Measurements from ENCODE around the gene KAT2B. TPM values are rescaled to one million over a fixed set of nuclear protein-coding genes. Genes with fewer than 3 reads are reported as not detected.
A peak's percentile ranks its signal among the peaks of the same experiment; 100 is the strongest.

Gene KAT2B
- total RNA-seq, 2 donors from 2014 or later, result 19.6 to 27.3 TPM

DNA sequence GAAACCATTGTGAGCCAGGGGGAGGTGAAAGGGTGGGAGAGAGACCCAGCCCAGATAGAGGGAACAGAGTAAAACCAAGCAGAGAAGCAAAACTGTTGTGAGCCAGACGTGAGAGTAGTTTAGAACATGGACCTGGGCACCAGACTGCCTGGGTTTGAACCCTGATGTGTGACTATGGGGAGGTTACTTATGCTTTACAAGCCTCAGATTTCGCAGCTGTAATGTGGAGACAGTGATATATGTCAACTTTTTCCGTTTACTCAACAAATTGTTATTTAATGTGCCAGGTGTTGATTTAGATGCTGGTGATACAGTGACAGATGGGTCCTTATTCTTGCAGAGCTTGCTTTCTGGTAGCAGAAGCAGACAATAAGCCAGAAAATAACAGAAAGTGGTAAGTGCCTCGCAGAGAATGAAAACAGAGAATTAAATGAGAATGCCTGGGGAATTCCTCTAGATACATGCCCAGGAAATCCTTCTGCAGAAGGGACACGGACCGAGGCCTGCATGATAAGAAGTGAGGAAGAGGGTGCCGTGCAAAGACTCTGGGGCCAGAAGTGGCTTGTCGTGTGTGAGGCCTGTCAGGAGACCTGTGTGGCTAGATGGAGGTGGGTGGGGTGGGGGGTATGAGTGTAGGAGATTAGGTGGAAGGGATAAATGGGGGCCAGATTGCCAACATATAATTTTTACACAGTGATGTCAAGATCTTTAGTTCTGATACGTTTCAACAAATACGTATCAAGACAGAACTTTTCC, 15.0 kb downstream of the KAT2B start:
- DNase-seq (ENCODE audit: low spot score in 2 of 2) (no peak), ATAC-seq (peak in 1 of 2 donors; percentile 9)
- H3K9me3 Mint-ChIP-seq, result no peaks in the 10 kb centered on the region
- no peak overlapping the region for H3K27ac Mint-ChIP-seq
- H3K36me3 Mint-ChIP-seq, result no peaks in the 10 kb centered on the region

DNA sequence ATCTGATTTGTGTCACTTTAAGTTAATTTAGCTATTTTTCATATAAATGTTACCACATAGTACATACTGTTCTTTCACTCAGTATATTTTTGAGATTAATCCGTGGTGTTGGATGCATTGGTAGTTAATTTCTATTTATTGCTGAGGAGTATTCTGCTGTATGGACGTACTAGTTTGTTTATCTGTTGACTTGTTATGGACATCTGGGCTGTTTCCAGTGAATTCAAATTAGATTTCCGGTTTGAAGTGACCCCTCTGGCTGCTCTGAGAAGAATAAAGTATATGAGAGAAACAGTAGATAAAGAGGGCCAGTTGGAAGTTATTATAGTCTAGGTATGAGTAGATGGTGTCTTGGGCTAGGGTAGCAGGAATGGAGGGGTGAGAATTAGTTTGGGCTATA, 15.6 kb downstream of the KAT2B start:
- ATAC-seq (no peak), DNase-seq (ENCODE audit: low spot score in 2 of 2) (no peak)
- Mint-ChIP-seq H3K9me3 (no peaks in the 10 kb centered on the region), H3K36me3 (no peaks in the 10 kb centered on the region), H3K27ac (no peak overlapping the region)

DNA sequence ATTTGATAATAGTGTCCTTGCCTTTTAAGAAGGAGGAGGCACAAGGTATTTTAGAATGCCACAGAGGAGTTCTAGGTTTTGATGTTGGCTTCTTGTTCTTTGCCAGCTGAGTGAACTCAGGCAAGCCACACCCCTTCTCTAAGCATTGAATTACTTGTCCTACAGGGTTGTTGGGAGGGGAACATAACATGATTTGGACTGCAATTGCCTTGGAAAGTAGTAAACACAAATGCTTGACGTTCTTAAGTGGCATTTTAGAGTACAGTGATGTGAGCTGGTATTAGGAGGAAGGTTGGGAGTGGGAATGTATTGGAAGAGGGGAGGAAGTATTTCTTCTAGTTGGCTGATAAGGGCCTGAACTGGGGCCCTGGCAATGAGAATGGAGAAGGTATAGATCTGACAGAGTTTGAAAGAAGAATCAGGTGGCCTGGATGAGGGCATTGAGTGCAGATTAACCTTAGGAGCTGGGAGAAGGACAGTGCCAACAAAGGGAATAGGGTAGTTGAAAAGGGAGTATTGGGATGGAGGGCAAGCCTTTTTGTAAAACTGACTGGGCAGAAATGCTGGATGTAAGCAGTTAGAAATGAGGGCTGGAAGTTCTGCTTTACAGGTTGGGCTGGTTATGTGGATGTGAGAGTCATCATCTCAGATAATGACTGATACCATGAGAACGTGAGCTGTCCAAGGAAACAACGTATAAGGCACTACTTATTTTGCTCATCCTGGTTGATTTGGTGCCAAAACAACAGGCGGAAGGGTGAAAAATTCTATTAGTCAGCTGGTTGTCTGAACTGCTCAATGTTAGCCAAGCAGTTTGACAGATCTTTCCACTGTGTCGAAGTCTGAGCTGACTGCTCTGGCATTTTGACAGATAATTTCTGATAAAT, 16.7 kb downstream of the KAT2B start:
- H3K27ac Mint-ChIP-seq, result peak overlapping the region in 1 of 2 donors; percentile 33
- ATAC-seq, result peak; percentile 46 to 68
- H3K9me3 Mint-ChIP-seq, result no peaks in the 10 kb centered on the region
- H3K36me3 Mint-ChIP-seq, result no peaks in the 10 kb centered on the region
- DNase-seq (ENCODE audit: low spot score in 2 of 2), result peak in 1 of 2 donors; percentile 33

DNA sequence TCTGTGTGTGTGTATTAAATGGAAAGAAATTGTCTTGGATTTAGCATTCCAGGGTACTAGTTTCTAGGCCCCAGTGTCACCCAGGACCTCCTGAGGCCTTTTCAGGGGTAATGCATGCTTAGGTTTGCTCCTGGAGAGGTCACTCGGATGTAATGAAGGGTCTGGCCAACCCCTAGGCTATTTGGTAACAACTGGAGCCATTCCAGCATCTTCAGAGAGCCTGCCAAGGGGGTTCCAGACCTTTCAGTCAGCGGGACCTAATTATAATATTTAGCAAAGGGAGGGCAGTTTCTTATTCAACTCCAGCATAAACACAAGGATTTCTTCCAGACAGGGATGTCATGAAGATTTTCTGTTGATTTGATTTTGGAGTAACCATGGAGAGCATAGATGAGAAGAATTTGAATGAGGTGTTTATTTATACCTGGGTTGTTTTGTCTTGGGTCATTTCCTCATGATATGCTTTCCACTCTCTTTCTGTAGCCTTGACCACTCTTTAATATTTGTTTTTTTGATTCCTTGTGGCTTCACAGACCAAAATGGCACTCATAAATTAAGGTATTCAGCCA, 17.4 kb downstream of the KAT2B start:
- no peak for ATAC-seq
- Mint-ChIP-seq H3K36me3 (no peaks in the 10 kb centered on the region), H3K27ac (peak overlapping the region in 1 of 2 donors; percentile 33), H3K9me3 (no peaks in the 10 kb centered on the region)
- no peak for DNase-seq (ENCODE audit: low spot score in 2 of 2)

DNA sequence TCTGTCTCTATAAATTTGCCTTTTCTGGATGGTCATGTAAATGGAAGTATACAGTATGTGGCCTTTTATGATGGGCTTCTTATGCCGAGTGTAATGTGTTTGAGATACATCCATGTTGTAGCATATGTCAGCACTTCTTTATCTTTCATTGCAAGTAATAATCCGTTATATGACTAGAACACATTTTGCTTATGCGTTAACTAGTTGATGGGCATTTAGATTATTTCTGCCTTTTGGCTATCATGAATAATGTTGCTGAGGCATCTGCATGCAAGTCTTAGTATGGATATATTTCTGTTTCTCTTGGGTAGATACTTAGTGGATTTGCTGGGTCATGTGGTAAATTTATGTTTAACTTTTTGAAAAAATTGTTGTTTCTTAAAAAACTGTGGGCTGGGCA, 19.7 kb downstream of the KAT2B start:
- no peak for ATAC-seq
- no peak overlapping the region for H3K27ac Mint-ChIP-seq

DNA sequence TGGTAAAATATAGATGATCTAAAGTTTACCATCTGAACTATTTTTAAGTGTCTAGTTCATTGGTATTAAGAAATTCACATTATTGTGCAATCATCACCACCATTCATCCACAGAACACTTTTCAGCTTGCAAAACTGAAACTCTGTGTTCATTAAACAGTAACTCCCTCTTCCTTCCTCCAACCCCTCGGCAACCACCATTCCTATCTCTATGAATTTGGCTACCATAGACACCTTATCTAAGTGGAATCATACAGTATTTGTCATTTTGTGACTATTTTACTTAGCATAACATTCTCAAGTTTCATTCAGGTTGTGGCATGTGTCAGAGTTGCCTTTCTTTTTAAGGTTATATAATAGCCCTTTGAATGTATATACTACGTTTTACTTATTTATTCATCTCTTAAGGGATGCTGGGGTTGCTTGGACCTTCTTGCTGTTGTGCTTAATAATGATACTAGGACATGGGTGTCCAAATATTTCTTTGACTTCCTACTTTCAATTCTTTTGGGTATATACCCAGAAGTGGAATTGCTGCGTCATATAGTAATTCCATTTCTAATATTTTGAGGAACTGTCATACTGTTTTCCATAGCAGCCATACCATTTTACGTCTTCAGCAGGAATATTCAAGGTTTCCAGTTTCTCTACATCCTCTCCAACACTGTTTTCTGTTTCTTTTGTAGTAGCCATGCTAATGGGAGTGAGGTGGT, 20.9 kb downstream of the KAT2B start:
- peak; percentile 68 to 70 for ATAC-seq
- Mint-ChIP-seq H3K27ac (no peak overlapping the region), H3K36me3 (no peaks in the 10 kb centered on the region), H3K9me3 (no peaks in the 10 kb centered on the region)
- no peak for DNase-seq (ENCODE audit: low spot score in 2 of 2)

More for the DNA sequence above, 19.7 kb downstream of the KAT2B start:
- DNase-seq (ENCODE audit: low spot score in 2 of 2), result no peak
- Mint-ChIP-seq H3K36me3 (no peaks in the 10 kb centered on the region), H3K9me3 (no peaks in the 10 kb centered on the region)

DNA sequence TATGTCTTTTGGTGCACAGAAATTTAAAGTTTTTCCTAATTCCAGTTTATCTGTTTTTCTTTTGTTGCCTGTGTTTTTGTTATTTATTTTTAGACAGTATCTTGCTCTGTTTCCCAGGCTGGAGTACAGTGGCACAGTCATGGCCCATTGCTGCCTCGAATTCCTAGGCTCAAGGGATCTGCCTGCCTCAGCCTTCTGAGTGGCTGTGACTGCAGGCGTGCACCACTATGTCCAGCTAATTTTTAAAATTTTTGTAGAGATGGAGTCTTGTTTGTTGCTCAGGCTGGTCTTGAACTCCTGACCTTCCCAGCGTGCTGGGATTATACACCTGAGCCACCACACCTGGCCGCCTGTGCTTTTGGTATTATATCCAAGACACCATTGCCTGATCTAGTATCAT, 22.8 kb downstream of the KAT2B start:
- Mint-ChIP-seq H3K27ac (no peak overlapping the region), H3K9me3 (no peaks in the 10 kb centered on the region), H3K36me3 (peaks cover 0 to under 1% of the 10 kb centered on the region in 2 donors)
- ATAC-seq (no peak), DNase-seq (ENCODE audit: low spot score in 2 of 2) (no peak)

DNA sequence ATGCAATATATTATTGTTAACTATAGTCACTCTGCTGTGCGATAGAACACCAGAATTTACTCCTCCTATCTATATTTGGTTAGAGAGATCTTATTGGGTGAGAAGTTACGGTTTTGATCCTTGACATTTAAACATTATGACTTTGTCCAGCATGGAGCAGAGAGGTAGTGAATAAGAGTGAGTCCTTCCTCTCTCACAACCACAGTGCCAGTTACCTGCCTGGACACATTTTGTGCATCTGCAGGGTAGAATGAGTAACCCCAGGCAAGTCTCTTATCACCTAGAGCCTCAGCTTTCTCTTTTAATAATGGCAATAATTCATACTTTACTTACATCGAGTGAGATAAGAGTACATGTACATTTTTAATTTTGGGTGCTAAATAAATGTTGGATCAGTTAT, 24.1 kb downstream of the KAT2B start:
- H3K36me3 Mint-ChIP-seq, result peaks cover 0 to 7% of the 10 kb centered on the region in 2 donors
- peaks cover 5% of the 10 kb centered on the region in 2 donors for H3K9me3 Mint-ChIP-seq
- no peak overlapping the region for H3K27ac Mint-ChIP-seq
- peak in 1 of 2 donors; percentile 48 for ATAC-seq
- no peak for DNase-seq (ENCODE audit: low spot score in 2 of 2)

DNA sequence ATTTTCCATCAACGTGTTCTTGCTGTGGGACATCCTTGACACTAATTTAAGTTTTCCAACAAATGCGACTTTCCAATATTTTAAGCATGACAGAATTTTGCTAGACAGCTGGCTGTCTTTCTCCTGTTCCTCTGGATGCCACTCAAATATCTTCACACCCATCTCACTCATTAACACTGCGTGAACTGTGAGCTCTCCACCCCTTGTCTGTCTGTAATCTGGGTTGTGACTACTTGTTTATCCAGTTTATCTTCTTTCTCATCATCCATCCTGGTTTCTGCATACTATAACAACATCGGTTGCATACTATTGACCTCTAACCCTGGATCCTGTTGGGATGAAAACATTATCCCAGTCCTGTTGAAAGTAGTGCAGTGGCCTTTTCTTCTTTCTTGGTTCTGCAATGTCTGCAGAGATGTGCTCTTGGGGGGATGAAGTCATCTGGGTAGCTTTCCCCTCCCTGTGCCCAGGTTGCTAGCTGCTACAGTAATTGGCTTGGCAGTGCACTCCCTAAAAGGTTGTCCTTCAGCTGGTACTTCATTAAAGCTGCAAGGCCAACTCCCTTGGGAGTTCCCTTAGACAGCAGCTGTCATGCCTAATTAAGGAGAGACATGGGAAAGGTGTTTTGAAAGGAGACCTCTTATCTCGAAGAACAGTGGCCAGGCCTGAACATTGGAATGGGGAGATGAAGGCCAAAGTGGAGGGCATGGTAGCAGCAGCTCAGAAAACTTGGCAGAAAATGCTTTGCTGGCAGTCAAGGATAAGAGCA, 24.7 kb downstream of the KAT2B start:
- no peak for DNase-seq (ENCODE audit: low spot score in 2 of 2)
- ATAC-seq, result no peak
- peaks cover 0 to 7% of the 10 kb centered on the region in 2 donors for H3K36me3 Mint-ChIP-seq
- H3K27ac Mint-ChIP-seq, result no peak overlapping the region
- peaks cover 5% of the 10 kb centered on the region in 2 donors for H3K9me3 Mint-ChIP-seq

DNA sequence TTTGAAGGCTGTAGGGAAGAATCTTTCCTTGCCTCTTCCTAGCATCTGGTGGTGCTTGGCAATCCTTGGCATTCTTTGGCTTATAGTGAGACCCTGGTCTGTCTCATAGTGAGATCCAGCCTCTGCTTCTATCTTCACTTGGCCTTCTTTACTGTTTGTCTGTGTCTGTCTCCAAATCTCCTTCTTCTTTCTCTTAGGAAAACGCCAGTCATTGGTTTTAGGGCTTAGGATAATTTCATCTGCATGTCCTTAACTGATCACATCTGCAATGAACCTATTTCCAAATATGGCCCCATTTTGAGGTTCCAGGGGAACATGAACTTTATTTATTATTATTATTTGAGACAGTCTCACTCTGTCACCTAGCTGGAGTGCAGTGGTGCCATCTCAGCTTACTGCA, 25.8 kb downstream of the KAT2B start:
- no peak overlapping the region for H3K27ac Mint-ChIP-seq
- ATAC-seq (no peak), DNase-seq (ENCODE audit: low spot score in 2 of 2) (no peak)
- H3K9me3 Mint-ChIP-seq, result peaks cover 5% of the 10 kb centered on the region in 2 donors
- peaks cover 0 to 7% of the 10 kb centered on the region in 2 donors for H3K36me3 Mint-ChIP-seq

DNA sequence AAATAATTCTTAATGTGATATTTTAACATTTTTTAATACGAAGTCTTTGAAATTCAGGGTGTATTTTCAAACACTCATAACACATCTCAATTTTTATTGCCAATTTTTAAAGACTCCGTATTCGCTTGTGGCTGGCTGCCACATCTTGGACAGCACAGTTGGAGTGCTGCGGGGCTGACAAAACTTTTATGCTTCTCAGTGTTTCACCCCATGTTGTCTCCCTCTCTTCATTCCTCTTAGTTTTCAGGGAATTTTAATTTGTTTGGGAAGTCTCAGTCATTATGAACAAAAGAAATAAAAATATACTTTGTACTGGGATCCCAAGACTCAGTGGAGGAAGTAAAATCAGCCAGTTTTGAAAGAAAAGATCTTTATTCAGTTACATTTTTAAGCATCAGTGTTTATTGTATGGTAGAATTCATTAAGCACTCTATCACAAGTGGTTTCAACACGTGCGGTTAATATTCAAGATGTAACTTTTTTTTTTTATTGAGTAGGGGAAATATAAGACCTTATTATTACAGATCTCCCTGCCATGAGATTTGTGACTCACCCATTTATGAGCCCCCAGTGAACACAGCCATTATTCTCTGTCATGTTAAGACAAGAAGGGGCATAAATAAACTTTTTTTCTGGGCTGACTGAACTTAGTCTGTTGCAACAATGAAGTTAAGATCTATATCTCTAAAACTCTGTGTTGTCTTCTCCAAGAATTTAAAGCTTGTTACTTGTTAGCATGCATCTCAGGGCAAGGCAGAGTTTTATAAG, 26.8 kb downstream of the KAT2B start:
- ATAC-seq (no peak), DNase-seq (ENCODE audit: low spot score in 2 of 2) (no peak)
- Mint-ChIP-seq H3K36me3 (peaks cover 0 to 7% of the 10 kb centered on the region in 2 donors), H3K27ac (no peak overlapping the region), H3K9me3 (peaks cover 5% of the 10 kb centered on the region in 2 donors)

DNA sequence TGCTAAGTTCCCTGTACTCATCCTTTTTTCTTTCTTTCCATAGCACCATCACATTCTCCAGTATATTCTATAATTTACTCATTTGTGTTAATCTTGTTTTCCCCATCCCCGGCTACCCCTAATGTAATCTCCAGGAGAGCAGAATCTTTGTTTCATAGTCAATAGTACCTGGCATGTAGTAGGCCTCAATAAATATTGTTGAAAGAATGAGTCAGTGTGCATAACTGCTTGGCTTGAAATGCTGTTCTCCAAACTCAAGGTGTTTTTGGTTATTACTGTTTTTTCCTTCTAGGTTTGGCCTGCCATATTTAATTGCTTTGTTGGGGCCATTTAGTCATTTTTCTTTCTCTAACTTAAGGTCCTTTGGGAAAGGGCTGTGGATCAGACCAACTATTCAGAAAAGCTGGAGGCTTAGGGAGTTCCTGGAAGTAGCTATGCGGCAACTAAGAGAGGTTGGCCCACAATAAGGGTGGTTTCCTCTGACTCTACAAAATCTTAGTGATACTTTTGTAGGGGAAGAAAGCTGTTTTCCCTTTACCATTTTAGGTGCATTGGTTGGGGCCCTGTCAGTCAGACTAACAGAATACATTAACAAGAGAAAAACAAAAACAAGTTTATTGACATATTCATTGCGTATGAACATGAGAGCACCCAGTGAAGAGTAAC, 28.4 kb downstream of the KAT2B start:
- H3K9me3 Mint-ChIP-seq, result peaks cover 5% of the 10 kb centered on the region in 2 donors
- peaks cover 0 to 7% of the 10 kb centered on the region in 2 donors for H3K36me3 Mint-ChIP-seq
- H3K27ac Mint-ChIP-seq, result peak overlapping the region in 1 of 2 donors; percentile 50
- ATAC-seq (no peak), DNase-seq (ENCODE audit: low spot score in 2 of 2) (no peak)

DNA sequence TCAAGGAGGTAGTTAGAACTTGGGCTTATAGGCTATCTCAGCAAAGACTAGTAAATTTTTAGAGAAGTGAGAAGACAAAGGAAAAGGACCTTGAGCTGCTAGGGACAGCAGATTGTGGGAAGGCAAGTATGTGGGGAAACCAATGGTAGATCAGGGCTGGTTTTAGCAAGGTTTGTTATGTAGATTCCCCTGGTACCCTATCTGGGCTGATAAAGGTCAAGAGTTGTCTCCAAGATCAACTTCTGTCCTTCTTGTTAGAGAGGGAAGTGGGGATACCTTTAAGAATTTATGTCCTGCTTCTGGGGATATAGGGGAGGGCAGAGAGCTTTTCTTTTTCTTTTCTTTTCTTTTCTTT, 28.9 kb downstream of the KAT2B start:
- DNase-seq (ENCODE audit: low spot score in 2 of 2) (no peak), ATAC-seq (no peak)
- H3K36me3 Mint-ChIP-seq, result peaks cover 0 to 7% of the 10 kb centered on the region in 2 donors

DNA sequence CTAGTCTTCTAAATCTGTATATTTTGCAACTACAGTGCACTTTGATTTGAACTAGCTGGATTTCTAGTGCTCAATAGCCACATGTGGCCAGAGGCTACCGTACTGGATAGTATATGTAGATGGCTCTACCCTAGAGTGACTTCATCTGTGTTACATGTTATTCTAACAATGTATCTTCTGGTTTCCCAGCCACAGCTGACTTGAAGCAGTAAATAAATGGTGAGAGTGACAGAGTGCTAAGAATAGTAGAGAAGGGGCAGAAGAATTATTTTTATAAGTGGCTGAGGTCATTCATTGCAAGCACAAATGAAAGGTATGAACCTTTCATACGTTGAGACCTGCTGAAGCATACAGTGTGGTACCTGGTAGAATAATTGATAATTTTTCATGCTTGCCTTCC, 30.9 kb downstream of the KAT2B start:
- H3K27ac Mint-ChIP-seq, result no peak overlapping the region
- DNase-seq (ENCODE audit: low spot score in 2 of 2) (no peak), ATAC-seq (no peak)
- H3K36me3 Mint-ChIP-seq, result peaks cover 0 to 7% of the 10 kb centered on the region in 2 donors
- peaks cover 5% of the 10 kb centered on the region in 2 donors for H3K9me3 Mint-ChIP-seq

More for the DNA sequence above, 28.9 kb downstream of the KAT2B start:
- Mint-ChIP-seq H3K27ac (peak overlapping the region in 1 of 2 donors; percentile 50), H3K9me3 (peaks cover 5% of the 10 kb centered on the region in 2 donors)

DNA sequence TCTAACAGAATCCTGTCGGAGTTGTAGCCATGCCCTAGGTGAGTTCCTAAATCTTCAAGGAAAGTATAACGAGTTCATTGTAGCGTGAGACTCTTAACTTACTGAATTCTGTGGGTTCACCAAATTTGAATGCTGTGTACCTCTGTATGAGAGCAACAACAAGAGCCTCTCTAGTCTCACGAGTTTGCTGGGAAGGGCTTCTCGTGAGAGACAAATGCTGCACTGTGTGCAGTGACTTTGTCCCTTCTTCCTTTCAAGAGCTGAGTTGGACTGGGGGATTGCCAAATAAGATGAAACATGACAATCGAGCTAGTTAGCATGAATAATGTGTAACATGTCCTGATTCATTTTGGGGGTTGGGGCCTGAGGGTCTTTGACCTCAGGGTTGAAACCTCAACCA, 32.2 kb downstream of the KAT2B start:
- peaks cover 0 to 7% of the 10 kb centered on the region in 2 donors for H3K36me3 Mint-ChIP-seq

More for the DNA sequence above, 32.2 kb downstream of the KAT2B start:
- ATAC-seq, result no peak
- H3K9me3 Mint-ChIP-seq, result peaks cover 5% of the 10 kb centered on the region in 2 donors
- H3K27ac Mint-ChIP-seq, result no peak overlapping the region
- no peak for DNase-seq (ENCODE audit: low spot score in 2 of 2)

Measured in activated naive CD4-positive, alpha-beta T cell treated with anti-CD3 and anti-CD28 coated beads, Interleukin-2, amount 50 U/mL, for 72 hours (primary cell).